ENCODE data around the gene WDR45B. TPM values are rescaled to one million over a fixed set of nuclear protein-coding genes. Genes with fewer than 3 reads are reported as not detected.

WDR45B gene
- total RNA-seq, 4 donors from 2014 or later: 57.3 to 81.4 (median 74.4) TPM

GRCh38 chr17:82686366-82687324, 38.4 kb upstream of the WDR45B start:
- intact Hi-C loops (cut with DNase I): no loop called here
- Histone ChIP-seq H3K27me3 (no peaks in the 10 kb centered on the region), H3K36me3 (peaks cover 0 to 22% (median 9%) of the 10 kb centered on the region in 4 donors), H3K4me3 (no peak overlapping the region), H3K9me3 (peaks cover 0 to 1% (median 0%) of the 10 kb centered on the region in 4 donors), H3K27ac (replicated peaks in 1 of 4) (no peak overlapping the region), H3K4me1 (no peaks in the 10 kb centered on the region)
- TF ChIP-seq POLR2AphosphoS5 (IDR thresholded peaks at IDR 0.05) (no peak), POLR2A (IDR thresholded peaks at IDR 0.05; ENCODE audit: low read depth) (no peak), CTCF (IDR thresholded peaks at IDR 0.05) (no peak), EP300 (IDR thresholded peaks at IDR 0.05) (no peak)
- DNase-seq (ENCODE audit: extremely low spot score): no peak
- WGBS: 87% methylated on average over 19 of the region's 19 CpGs

GRCh38 chr17:82685291-82685690, 37.0 kb upstream of the WDR45B start:
- Histone ChIP-seq H3K9me3 (peaks cover 0 to 8% (median 0%) of the 10 kb centered on the region in 4 donors), H3K4me3 (no peak overlapping the region), H3K36me3 (peaks cover 0 to 10% (median 6%) of the 10 kb centered on the region in 4 donors), H3K27me3 (no peaks in the 10 kb centered on the region), H3K27ac (replicated peaks in 1 of 4) (no peak overlapping the region), H3K4me1 (no peaks in the 10 kb centered on the region)
- DNase-seq (ENCODE audit: extremely low spot score): no peak
- no peak for TF ChIP-seq CTCF (IDR thresholded peaks at IDR 0.05)
- TF ChIP-seq POLR2AphosphoS5 (IDR thresholded peaks at IDR 0.05): no peak
- TF ChIP-seq POLR2A (IDR thresholded peaks at IDR 0.05; ENCODE audit: low read depth): no peak
- TF ChIP-seq EP300 (IDR thresholded peaks at IDR 0.05): no peak
- intact Hi-C loops (cut with DNase I): no loop called here
- WGBS: 94% methylated on average over 12 of the region's 12 CpGs

DNA sequence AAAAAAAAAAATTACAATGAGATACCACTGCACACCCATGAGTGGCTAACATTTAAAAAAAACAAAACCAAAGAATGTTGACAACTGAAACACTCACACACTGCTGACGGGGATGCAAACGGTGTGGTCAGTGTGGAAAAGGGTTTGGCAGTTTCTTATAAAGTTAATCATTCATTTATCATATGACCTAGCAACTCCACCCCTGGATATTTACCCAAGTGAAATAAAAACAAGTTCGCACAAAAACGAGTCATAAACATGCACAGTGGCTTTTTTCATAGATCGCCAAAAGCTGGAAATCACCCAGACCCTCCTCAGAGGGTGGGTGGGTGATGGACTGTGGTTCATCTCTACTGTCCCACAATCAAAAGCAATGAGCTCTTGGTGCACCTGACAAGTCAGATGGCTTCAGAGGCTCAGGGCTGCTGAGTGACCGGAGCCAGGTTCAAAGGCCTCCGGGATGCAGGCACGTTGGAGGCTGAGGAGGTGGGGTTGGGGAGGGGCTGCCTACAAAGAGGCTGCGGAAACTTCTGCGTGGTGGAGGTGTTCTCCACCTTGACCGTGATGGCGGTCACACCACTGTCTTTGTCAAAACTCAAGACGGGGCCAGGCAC, 36.1 kb upstream of the WDR45B start:
- Histone ChIP-seq H3K4me3 (no peak overlapping the region), H3K4me1 (no peaks in the 10 kb centered on the region), H3K27ac (replicated peaks in 1 of 4) (no peak overlapping the region), H3K27me3 (no peaks in the 10 kb centered on the region), H3K9me3 (peaks cover 0 to 8% (median 0%) of the 10 kb centered on the region in 4 donors), H3K36me3 (peaks cover 0 to 9% (median 4%) of the 10 kb centered on the region in 4 donors)
- TF ChIP-seq CTCF (IDR thresholded peaks at IDR 0.05) (no peak), POLR2AphosphoS5 (IDR thresholded peaks at IDR 0.05) (no peak), POLR2A (IDR thresholded peaks at IDR 0.05; ENCODE audit: low read depth) (no peak), EP300 (IDR thresholded peaks at IDR 0.05) (no peak)
- DNase-seq (ENCODE audit: extremely low spot score): no peak
- 82% methylated on average over 10 of the region's 13 CpGs for WGBS
- intact Hi-C loops (cut with DNase I): no loop called here

GRCh38 chr17:82683534-82683933, 35.3 kb upstream of the WDR45B start:
- peaks cover 0 to 8% (median 0%) of the 10 kb centered on the region in 4 donors for H3K9me3 ChIP-seq
- no peak for DNase-seq (ENCODE audit: extremely low spot score)
- intact Hi-C loops (cut with DNase I): no loop called here
- no peaks in the 10 kb centered on the region for H3K4me1 ChIP-seq
- H3K27me3 ChIP-seq: no peaks in the 10 kb centered on the region
- H3K4me3 ChIP-seq: no peak overlapping the region
- no peak for TF ChIP-seq POLR2A (IDR thresholded peaks at IDR 0.05; ENCODE audit: low read depth)
- TF ChIP-seq CTCF (IDR thresholded peaks at IDR 0.05): no peak
- no peak for TF ChIP-seq EP300 (IDR thresholded peaks at IDR 0.05)
- no peak for TF ChIP-seq POLR2AphosphoS5 (IDR thresholded peaks at IDR 0.05)
- no peak overlapping the region for H3K27ac ChIP-seq (replicated peaks in 1 of 4)
- H3K36me3 ChIP-seq: peaks cover 0 to 9% (median 4%) of the 10 kb centered on the region in 4 donors
- WGBS: 84% methylated on average over 1 of the region's 1 CpG

All from esophagus muscularis mucosa (tissue), 4 donors.